Measurements from ENCODE around the gene SYTL1.

The SYTL1 gene

GRCh38 chr1:27363766-27364695, 22.2 kb downstream of the SYTL1 start:
- DNase-seq (ENCODE audit: low read depth) = no peak

- DNase-seq (ENCODE audit: low read depth) = no peak
Measured at GRCh38 chr1:27364696-27365371, 23.0 kb downstream of the SYTL1 start.

GRCh38 chr1:27365372-27366112, 23.7 kb downstream of the SYTL1 start:
- DNase-seq (ENCODE audit: low read depth) = peak; percentile 84

DNA sequence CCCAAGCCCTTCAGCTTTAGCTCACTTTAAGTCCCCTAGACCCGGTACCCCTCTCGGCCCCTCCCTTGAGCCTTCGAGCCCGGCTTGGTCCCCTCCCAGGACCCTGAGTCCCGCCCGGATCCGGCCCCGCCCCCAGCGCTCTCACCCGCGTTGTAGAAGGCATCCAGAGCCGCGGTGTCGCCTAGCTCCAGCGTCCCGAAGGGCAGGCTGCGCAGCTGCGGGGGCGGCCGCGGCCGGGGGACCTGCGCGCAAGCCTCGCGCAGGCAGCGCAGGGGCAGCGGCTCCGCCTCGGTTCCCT, 24.2 kb downstream of the SYTL1 start:
- DNase-seq (ENCODE audit: low read depth) = peak; percentile 73

- DNase-seq (ENCODE audit: low read depth) = peak; percentile 63
Measured at GRCh38 chr1:27366411-27367159, 24.8 kb downstream of the SYTL1 start, which contains the start of gene MAP3K6. TSS of gene MAP3K6 (minus strand) at chr1:27366961. CDS start at chr1:27366597, 364 bp downstream.

- no peak for DNase-seq (ENCODE audit: low read depth)
Measured at GRCh38 chr1:27367160-27367650, 25.4 kb downstream of the SYTL1 start.

DNA sequence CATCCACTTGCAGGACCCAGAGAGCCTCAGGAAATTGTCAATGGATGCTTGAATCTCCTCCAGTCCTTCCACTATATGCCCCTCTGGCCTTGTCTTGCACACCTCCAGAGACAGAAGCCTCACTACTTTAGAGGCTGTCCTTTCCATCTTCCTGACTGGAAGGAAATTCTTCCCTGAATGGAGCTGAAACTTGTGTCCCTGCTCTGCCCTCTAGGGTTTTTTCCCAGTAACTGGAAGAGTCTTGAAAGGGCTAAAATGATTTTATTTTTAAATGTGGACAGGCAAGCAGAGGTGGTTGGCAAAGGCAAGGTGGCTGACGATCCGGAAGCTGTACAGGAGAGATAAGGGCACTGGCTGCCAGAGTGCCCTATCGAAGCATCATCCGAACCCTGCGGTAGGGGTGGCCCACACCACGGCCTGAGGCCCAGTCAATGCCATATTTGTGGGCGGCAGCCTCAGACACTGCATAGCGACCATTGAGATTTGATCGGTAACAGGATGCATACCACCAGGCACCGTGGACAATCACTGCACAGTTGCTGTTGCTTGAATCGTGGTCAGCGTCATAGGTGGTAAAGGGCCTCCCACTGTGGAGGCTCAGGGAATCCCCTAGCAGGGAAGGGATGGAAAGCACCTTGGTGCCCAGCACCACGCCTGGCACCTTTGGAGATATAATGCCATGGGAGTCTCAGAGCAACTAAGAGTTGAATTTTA, 27.2 kb downstream of the SYTL1 start:
- DNase-seq (ENCODE audit: low read depth) = no peak

- DNase-seq (ENCODE audit: low read depth) = no peak
Measured at GRCh38 chr1:27372022-27372807, 30.4 kb downstream of the SYTL1 start.

DNA sequence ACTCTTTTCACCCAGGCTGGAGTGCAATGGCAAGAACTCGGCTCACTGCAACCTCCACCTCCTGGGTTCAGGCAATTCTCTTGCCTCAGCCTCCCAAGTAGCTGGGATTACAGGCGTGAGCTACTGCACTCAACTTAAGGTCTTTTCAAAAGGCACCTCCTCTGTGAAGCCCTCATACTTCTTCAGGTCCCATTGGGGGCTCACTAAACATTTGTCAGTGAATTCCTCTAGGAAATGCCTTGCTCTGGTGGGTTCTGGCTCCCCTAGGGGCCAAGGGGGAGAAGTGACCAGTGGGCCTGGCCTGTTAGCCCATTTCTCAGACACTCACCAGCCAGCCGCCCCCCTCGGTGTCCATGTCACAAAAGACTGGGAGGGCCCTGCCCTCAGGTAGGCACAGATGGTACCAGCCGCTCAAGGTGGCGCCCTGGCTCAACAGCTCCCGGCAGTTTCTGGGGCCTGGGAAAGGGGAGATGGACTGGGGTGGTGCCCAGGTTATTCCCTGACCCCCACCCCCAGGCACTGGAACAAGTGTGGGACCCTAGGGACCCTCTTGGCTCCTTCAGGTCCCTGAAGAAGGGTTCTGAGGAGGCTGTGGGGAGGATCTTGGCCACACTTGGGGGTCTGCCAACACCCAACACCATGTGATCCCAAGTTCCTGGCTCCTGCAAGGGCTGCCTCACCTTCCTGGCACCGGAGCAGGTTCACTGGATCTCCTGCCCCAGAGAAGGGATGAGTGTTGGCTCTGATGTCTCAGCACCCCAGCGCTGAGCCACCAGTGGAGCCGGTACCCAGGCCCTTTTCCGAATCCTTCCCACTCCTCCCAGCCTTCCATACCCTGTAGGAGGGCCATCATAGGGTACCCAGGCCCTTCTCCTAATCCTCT, 31.2 kb downstream of the SYTL1 start:
- DNase-seq (ENCODE audit: low read depth) = no peak

- no peak for DNase-seq (ENCODE audit: low read depth)
Measured at GRCh38 chr1:27374362-27375086, 32.7 kb downstream of the SYTL1 start, which contains the start of gene FCN3. TSS of gene FCN3 (minus strand) at chr1:27374824. CDS start at chr1:27374818, 6 bp downstream.

DNA sequence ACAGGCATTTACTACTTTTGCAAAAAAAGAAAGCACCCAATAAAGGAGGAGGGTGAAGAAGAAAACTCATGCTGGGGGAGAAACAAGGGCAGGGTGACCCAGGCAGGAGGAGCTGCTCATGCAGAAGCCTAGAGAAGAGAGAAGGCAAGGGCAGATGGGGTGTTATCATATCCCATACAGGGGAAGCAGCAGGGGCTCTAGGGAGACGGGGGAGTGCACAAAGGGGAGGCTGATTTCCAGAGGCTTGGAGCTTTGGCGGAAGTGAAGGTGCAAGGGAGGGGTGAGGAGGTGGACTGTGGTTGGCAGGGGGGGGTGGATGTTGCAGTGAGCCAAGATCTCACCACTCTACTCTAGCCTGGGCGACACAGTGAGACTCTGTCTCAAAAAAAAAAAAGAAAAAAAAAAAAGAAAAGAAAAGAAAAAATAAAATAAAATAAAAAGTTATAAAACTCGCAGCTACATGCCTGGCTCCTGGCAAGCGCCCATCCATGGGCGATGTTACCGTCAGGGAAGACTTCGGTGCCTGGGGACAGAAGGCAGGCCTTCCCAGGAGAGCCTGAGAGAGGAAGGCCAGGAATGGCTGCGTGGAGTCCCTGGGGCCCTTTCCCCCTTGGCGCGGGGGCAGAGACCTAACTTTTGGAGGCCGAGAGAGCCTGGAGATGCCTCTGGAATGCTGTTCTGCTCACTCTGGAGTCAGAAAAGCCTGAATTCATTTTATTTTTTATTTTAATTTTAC, 36.1 kb downstream of the SYTL1 start:
- DNase-seq (ENCODE audit: low read depth) = no peak

- DNase-seq (ENCODE audit: low read depth) = no peak
Measured at GRCh38 chr1:27379564-27380122, 37.8 kb downstream of the SYTL1 start.

GRCh38 chr1:27380224-27380623, 38.4 kb downstream of the SYTL1 start:
- DNase-seq (ENCODE audit: low read depth) = no peak

GRCh38 chr1:27380766-27381733, 39.2 kb downstream of the SYTL1 start:
- no peak for DNase-seq (ENCODE audit: low read depth)

DNA sequence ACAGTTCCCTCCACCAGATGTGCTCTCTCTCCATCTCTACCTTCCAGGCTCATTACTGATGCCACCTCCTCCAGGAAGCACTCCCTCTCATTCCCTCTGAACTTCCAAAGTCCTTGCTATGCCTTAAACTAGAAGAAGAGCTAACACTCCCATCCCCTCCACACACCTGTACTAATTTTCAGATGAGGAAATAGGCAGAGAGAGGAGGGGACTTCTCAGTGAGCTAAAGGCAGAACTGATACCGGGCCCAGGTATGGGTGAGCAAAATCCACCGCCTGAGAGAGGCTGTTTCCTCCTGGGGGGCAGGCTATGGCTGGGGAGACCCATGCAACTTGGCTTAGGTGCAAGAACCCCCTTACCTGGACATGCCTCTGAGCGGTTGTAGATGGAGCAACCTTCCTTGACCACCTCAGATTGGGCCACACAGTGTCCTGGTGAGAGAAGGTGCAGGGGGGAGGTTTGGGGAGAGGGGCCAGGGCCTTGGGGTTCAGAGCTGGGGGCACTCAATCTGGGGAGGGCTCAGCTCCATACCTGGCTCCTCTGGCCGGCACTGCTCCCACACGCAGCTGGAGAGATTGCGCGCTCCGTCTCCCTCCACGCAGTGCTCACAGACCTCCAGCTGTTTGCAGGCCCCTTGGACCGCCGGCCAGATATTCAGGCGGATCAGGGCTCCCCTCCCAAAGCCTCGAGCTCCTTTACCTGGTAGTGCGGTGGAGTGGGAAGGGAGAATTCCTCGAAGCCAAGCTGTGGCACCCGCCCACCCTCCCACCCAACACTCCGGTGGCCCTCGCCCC, 40.3 kb downstream of the SYTL1 start:
- no peak for DNase-seq (ENCODE audit: low read depth)

Measured in HS-27A (cell line).